Fibroblast of the aortic adventitia (primary cell): ENCODE data around the gene CAPZB. TPM values are rescaled to one million over a fixed set of nuclear protein-coding genes. Genes with fewer than 3 reads are reported as not detected.

Experiments used
- DNase-seq: peaks from one replicate; pipeline ENCODE4 v3.0.0-alpha.2; 2010; ENCODE audit warnings: low read depth
- H3K4me3 ChIP-seq: 2 replicates; pipeline ENCODE4 v1.5.1; 2011; ENCODE audit warnings: low read depth, mild to moderate bottlenecking, control low read depth, low read length, moderate library complexity
- CTCF ChIP-seq: IDR thresholded peaks from 2 replicates; pipeline ENCODE4 v1.5.1; 2011; ENCODE audit warnings: mild to moderate bottlenecking, low read length, control low read depth, inconsistent platforms; ENCODE audit not compliant: insufficient read depth
- total RNA-seq: library from RNA; depleted of rRNA; stranded (reverse); fragments of >200 nt; gene quantifications from 2 replicates; pipeline ENCODE4 v1.2.3, GENCODE V29; 2012; ENCODE audit warnings: low replicate concordance

CAPZB gene
- total RNA-seq, 1 donor: 232 TPM

GRCh38 chr1:19357299-19357986 is 127.9 kb downstream of the CAPZB start:
- no peak for TF ChIP-seq CTCF
- DNase-seq: no peak
- no peak overlapping the region for H3K4me3 ChIP-seq

GRCh38 chr1:19356266-19356665 is 129.1 kb downstream of the CAPZB start:
- no peak for DNase-seq
- no peak for TF ChIP-seq CTCF
- H3K4me3 ChIP-seq: no peak overlapping the region

GRCh38 chr1:19354531-19354981 is 130.8 kb downstream of the CAPZB start:
- H3K4me3 ChIP-seq: no peak overlapping the region
- no peak for TF ChIP-seq CTCF
- DNase-seq: no peak

- DNase-seq: no peak
- H3K4me3 ChIP-seq: no peak overlapping the region
- TF ChIP-seq CTCF: no peak
Observed at GRCh38 chr1:19353596-19353995, 131.7 kb downstream of the CAPZB start.

- no peak for TF ChIP-seq CTCF
- no peak for DNase-seq
Observed at GRCh38 chr1:19352839-19353238, 132.5 kb downstream of the CAPZB start.

GRCh38 chr1:19351873-19352272 is 133.5 kb downstream of the CAPZB start:
- TF ChIP-seq CTCF: no peak
- no peak overlapping the region for H3K4me3 ChIP-seq
- DNase-seq: no peak

More at GRCh38 chr1:19352839-19353238, 132.5 kb downstream of the CAPZB start:
- no peak overlapping the region for H3K4me3 ChIP-seq

- no peak for TF ChIP-seq CTCF
- no peak for DNase-seq
- H3K4me3 ChIP-seq: no peak overlapping the region
Observed at GRCh38 chr1:19350566-19350965, 134.8 kb downstream of the CAPZB start.
